Karpas-422 (cell line): Measurements from ENCODE around the gene AMBRA1. TPM values are rescaled to one million over a fixed set of nuclear protein-coding genes. Genes with fewer than 3 reads are reported as not detected.

Experiments used
- DNase-seq: peaks from one replicate; pipeline ENCODE4 v3.0.0-alpha.2; 2015
- H2AFZ ChIP-seq: fragments of 200-600 bp; sonication (generic); 2 replicates; pipeline ENCODE4 v1.6.1; 2014; ENCODE audit warnings: antibody characterized with exemption, low read length, mixed read lengths
- H3K27ac ChIP-seq: fragments of 200-600 bp; sonication (generic); 2 replicates; pipeline ENCODE4 v1.5.1; 2014; ENCODE audit warnings: mild to moderate bottlenecking, low read length, moderate library complexity
- H3K27me3 ChIP-seq: fragments of 200-600 bp; sonication (generic); 2 replicates; pipeline ENCODE4 v1.6.1; 2014; ENCODE audit warnings: low read length, mixed read lengths
- H3K36me3 ChIP-seq: fragments of 200-600 bp; sonication (generic); 2 replicates; pipeline ENCODE4 v1.6.1; 2014; ENCODE audit warnings: low read length, mixed read lengths; ENCODE audit not compliant: insufficient read depth
- H3K4me1 ChIP-seq: fragments of 200-600 bp; sonication (generic); 2 replicates; pipeline ENCODE4 v1.6.1; 2014; ENCODE audit warnings: mild to moderate bottlenecking, low read length, mixed read lengths
- H3K4me2 ChIP-seq: fragments of 200-600 bp; sonication (generic); 2 replicates; pipeline ENCODE4 v1.6.1; 2014; ENCODE audit warnings: low read length, low read depth, mild to moderate bottlenecking; ENCODE audit not compliant: poor library complexity, severe bottlenecking
- H3K4me3 ChIP-seq: fragments of 200-600 bp; sonication (generic); 2 replicates; pipeline ENCODE4 v1.5.1; 2014; ENCODE audit warnings: mild to moderate bottlenecking, antibody characterized with exemption, low read length, mixed read lengths
- H3K79me2 ChIP-seq: fragments of 200-600 bp; sonication (generic); 2 replicates; pipeline ENCODE4 v1.6.1; 2014; ENCODE audit warnings: mild to moderate bottlenecking, low read length, mixed read lengths
- H3K9ac ChIP-seq: fragments of 200-600 bp; sonication (generic); 2 replicates; pipeline ENCODE4 v1.6.0; 2014; ENCODE audit warnings: low read length
- H3K9me2 ChIP-seq: fragments of 200-600 bp; sonication (generic), shearing (Covaris generic); replicated peaks from 2 replicates; pipeline ENCODE4 v1.6.0; 2014; ENCODE audit warnings: mild to moderate bottlenecking, low read length, moderate library complexity; ENCODE audit not compliant: insufficient read depth
- H3K9me3 ChIP-seq: fragments of 300-700, 200-600 bp; sonication (generic); 2 replicates; pipeline ENCODE4 v1.6.1; 2014; ENCODE audit warnings: low read length, mixed read lengths
- H4K20me1 ChIP-seq: fragments of 200-600 bp; sonication (generic); 2 replicates; pipeline ENCODE4 v1.6.1; 2014; ENCODE audit warnings: mild to moderate bottlenecking, antibody characterized with exemption, low read length, low read depth; ENCODE audit not compliant: insufficient read depth
- total RNA-seq: library from RNA; depleted of rRNA; stranded (reverse); fragments of >200 nt; shearing (Covaris generic); gene quantifications from 2 replicates; pipeline ENCODE4 v1.2.3, GENCODE V29; 2014; ENCODE audit warnings: low replicate concordance

AMBRA1 gene
- total RNA-seq, 1 experiment from 2014 or later: 30.3 TPM

GRCh38 chr11:46557684-46558151 is 36.1 kb downstream of the AMBRA1 start:
- Histone ChIP-seq H4K20me1 (peaks cover 6% of the 10 kb centered on the region; the same call in 1 of the 2 replicates), H3K9me2 (no peaks in the 10 kb centered on the region), H3K36me3 (no peaks in the 10 kb centered on the region), H3K9me3 (no peaks in the 10 kb centered on the region), H3K4me3 (no peak overlapping the region), H3K79me2 (peaks cover 94% of the 10 kb centered on the region), H3K27me3 (no peaks in the 10 kb centered on the region), H2AFZ (no peak overlapping the region), H3K4me1 (peaks cover 45% of the 10 kb centered on the region), H3K9ac (no peak overlapping the region), H3K4me2 (no peak overlapping the region), H3K27ac (no peak overlapping the region)
- no peak for DNase-seq

- Histone ChIP-seq H3K9me3 (no peaks in the 10 kb centered on the region), H3K79me2 (peaks cover 89% of the 10 kb centered on the region), H3K9ac (no peak overlapping the region), H2AFZ (no peak overlapping the region), H3K4me2 (no peak overlapping the region), H3K4me3 (no peak overlapping the region), H3K36me3 (no peaks in the 10 kb centered on the region), H3K27me3 (no peaks in the 10 kb centered on the region), H3K4me1 (peaks cover 25% of the 10 kb centered on the region), H3K9me2 (no peaks in the 10 kb centered on the region), H4K20me1 (peaks cover 6% of the 10 kb centered on the region; the same call in 1 of the 2 replicates), H3K27ac (no peak overlapping the region)
- peak; percentile 47 for DNase-seq
These were observed 38.4 kb downstream of the AMBRA1 start for GRCh38 chr11:46555267-46556054.

- H3K4me1 ChIP-seq: peaks cover 16% of the 10 kb centered on the region
- peaks cover 6% of the 10 kb centered on the region; the same call in 1 of the 2 replicates for H4K20me1 ChIP-seq
- H3K36me3 ChIP-seq: no peaks in the 10 kb centered on the region
- no peak overlapping the region for H3K4me3 ChIP-seq
- no peak overlapping the region for H3K27ac ChIP-seq
- H3K4me2 ChIP-seq: no peak overlapping the region
- H3K9me2 ChIP-seq: no peaks in the 10 kb centered on the region
- H3K79me2 ChIP-seq: peaks cover 89% of the 10 kb centered on the region
- no peak for DNase-seq
- no peaks in the 10 kb centered on the region for H3K9me3 ChIP-seq
- H2AFZ ChIP-seq: no peak overlapping the region
- H3K27me3 ChIP-seq: no peaks in the 10 kb centered on the region
- no peak overlapping the region for H3K9ac ChIP-seq
These were observed 39.3 kb downstream of the AMBRA1 start for GRCh38 chr11:46554213-46555147.

- no peak overlapping the region for H3K4me2 ChIP-seq
- peaks cover 89% of the 10 kb centered on the region for H3K79me2 ChIP-seq
These were observed 40.0 kb downstream of the AMBRA1 start for GRCh38 chr11:46553814-46554212.

GRCh38 chr11:46551261-46551660 is 42.6 kb downstream of the AMBRA1 start:
- Histone ChIP-seq H2AFZ (no peak overlapping the region), H3K4me1 (peaks cover 13% of the 10 kb centered on the region), H4K20me1 (peaks cover 3% of the 10 kb centered on the region; the same call in 1 of the 2 replicates), H3K9ac (no peak overlapping the region), H3K27ac (no peak overlapping the region), H3K79me2 (peaks cover 83% of the 10 kb centered on the region), H3K27me3 (no peaks in the 10 kb centered on the region), H3K4me3 (no peak overlapping the region), H3K9me2 (no peaks in the 10 kb centered on the region), H3K36me3 (peaks cover 11% of the 10 kb centered on the region; the same call in 1 of the 2 replicates), H3K9me3 (no peaks in the 10 kb centered on the region), H3K4me2 (no peak overlapping the region)
- no peak for DNase-seq

More at GRCh38 chr11:46553814-46554212, 40.0 kb downstream of the AMBRA1 start:
- Histone ChIP-seq H3K9me2 (no peaks in the 10 kb centered on the region), H3K9me3 (no peaks in the 10 kb centered on the region), H3K9ac (no peak overlapping the region), H3K27ac (no peak overlapping the region), H3K27me3 (no peaks in the 10 kb centered on the region), H3K36me3 (no peaks in the 10 kb centered on the region), H3K4me3 (no peak overlapping the region), H2AFZ (no peak overlapping the region), H4K20me1 (peaks cover 6% of the 10 kb centered on the region; the same call in 1 of the 2 replicates), H3K4me1 (peaks cover 15% of the 10 kb centered on the region)
- DNase-seq: no peak

- peaks cover 14% of the 10 kb centered on the region for H3K36me3 ChIP-seq
These were observed 46.2 kb downstream of the AMBRA1 start for GRCh38 chr11:46547579-46547978.

GRCh38 chr11:46543564-46543963 is 50.3 kb downstream of the AMBRA1 start:
- H3K36me3 ChIP-seq: peaks cover 20% of the 10 kb centered on the region
- H2AFZ ChIP-seq: no peak overlapping the region
- H4K20me1 ChIP-seq: no peaks in the 10 kb centered on the region
- H3K9ac ChIP-seq: no peak overlapping the region
- no peaks in the 10 kb centered on the region for H3K27me3 ChIP-seq
- H3K4me1 ChIP-seq: peaks cover under 1% of the 10 kb centered on the region; the same call in 1 of the 2 replicates
- no peak overlapping the region for H3K4me2 ChIP-seq
- DNase-seq: no peak
- H3K9me2 ChIP-seq: no peaks in the 10 kb centered on the region
- no peaks in the 10 kb centered on the region for H3K9me3 ChIP-seq
- H3K4me3 ChIP-seq: no peak overlapping the region
- no peak overlapping the region for H3K27ac ChIP-seq
- H3K79me2 ChIP-seq: peaks cover 39% of the 10 kb centered on the region

More at GRCh38 chr11:46547579-46547978, 46.2 kb downstream of the AMBRA1 start:
- Histone ChIP-seq H3K4me1 (no peaks in the 10 kb centered on the region), H3K27ac (no peak overlapping the region), H4K20me1 (no peaks in the 10 kb centered on the region), H3K27me3 (no peaks in the 10 kb centered on the region), H3K9ac (no peak overlapping the region), H2AFZ (no peak overlapping the region), H3K9me2 (no peaks in the 10 kb centered on the region), H3K9me3 (no peaks in the 10 kb centered on the region), H3K4me3 (no peak overlapping the region), H3K4me2 (no peak overlapping the region), H3K79me2 (peaks cover 46% of the 10 kb centered on the region)
- DNase-seq: no peak
